HG03060 (cell line): Measurements from ENCODE around the gene UFSP1.
"Not testable (repeated sequence)": the region's sequence is repeated elsewhere in the genome, so short reads cannot be mapped to it uniquely, and the experiment has no call there.

Experiments used
- ATAC-seq: cut with Tn5 transposase; IDR thresholded peaks from one replicate; pipeline ENCODE4 v1.9.1; 2021; ENCODE audit warnings: low read depth, moderate number of reproducible peaks; ENCODE audit not compliant: unreplicated experiment

Gene UFSP1

DNA sequence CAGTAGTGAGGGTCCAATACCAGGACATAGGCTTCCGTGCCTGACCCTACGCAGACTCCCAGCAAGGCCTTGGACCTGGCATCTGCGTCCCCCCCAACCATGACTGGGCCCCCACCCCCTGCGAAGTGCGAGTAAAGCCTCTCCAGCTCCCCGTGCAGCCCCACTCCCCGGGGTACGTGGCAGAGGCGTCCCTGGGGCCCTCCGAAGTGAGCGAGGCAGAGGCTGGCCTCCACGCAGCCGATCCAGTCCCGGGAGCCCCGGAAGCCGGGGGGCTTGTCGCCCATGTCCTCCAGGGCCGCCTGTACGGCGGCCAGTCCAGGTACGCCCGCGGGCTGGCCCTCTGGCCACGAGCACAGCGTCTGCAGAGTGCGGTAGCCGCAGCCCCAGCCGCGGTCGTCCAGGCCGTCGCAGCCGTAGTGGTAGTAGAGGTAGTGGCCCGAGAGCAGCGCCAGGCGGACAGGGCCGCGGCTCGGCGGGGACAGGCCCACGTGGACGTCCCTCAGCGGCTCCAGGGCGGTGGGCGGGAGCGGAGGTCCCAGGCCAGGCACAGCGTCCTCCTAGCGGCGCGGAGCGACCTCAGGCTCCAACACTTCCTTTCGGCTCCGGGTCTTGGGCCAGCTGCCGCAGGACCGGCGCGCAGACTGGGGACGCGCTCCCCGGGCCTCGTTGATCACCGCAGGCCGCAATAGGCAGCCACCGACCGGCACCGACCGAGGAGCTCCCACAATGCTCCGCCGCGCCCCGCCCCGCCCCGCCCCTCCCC lies at the start of gene UFSP1:
Gene UFSP1, minus strand, starts transcription at position 728 of the 763 bp plus-strand sequence. Its CDS starts 444 bp downstream, at position 284.
- ATAC-seq, result no peak

- ATAC-seq, result not testable (repeated sequence)
Observed at GRCh38 chr7:100936167-100936566, 46.7 kb upstream of the UFSP1 start.

- not testable (repeated sequence) for ATAC-seq
Observed at GRCh38 chr7:100935381-100935780, 45.9 kb upstream of the UFSP1 start.

DNA sequence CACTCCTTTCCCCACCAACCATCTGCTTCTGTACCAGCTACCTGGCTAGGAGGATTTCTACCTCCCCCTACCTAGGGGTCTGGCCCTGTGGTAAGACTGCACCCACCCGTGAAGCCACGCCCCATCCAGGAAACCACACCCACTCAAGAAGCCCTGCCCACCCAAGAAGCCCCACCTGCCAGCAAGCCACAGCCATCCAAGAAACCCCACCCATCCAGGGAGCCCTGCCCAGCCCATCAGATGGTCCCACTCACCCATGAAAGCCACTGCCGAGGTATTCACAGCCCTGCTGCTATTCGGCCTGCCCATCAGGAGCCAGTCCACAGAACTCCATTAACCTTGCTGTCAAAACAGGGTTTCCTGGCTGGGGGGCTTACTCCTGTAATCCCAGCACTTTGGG lies 44.2 kb upstream of the UFSP1 start:
- ATAC-seq, result no peak

DNA sequence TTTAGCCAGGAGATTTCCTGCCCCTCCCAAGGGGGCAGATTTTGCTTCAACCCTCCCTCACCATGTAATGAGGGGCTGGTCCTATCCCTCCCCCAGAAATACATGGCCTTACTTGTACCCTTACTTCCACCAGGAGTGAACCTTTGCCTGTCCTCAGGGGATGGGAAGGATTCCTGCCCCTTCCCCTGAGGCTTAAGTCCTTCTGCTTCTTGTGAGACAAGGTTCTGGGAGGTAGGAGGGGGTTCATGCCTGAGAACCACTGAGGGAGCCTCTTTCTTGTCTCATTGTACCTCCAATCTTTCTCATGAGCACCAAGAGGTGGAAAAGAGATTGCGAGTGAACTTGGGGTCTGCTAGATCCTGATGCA lies 40.3 kb upstream of the UFSP1 start:
- no peak for ATAC-seq

DNA sequence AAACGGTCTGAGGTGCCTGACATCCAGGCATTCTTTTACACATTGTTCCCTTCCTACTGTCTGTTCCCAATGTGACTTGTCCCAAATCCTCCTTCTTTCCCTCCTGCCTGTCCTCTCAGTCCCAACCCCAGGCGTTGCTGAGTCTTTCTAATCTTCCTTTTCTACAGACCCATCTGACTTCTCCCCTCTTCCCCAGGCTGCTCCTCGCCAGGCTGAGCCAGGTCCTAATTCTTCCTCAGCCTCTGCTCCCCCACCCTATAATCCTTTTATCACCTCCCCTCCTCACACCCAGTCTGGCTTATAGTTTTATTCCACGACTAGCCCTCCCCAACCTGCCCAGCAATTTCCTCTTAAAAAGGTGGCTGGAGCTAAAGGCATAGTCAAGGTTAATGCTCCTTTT lies 34.1 kb upstream of the UFSP1 start:
- not testable (repeated sequence) for ATAC-seq

DNA sequence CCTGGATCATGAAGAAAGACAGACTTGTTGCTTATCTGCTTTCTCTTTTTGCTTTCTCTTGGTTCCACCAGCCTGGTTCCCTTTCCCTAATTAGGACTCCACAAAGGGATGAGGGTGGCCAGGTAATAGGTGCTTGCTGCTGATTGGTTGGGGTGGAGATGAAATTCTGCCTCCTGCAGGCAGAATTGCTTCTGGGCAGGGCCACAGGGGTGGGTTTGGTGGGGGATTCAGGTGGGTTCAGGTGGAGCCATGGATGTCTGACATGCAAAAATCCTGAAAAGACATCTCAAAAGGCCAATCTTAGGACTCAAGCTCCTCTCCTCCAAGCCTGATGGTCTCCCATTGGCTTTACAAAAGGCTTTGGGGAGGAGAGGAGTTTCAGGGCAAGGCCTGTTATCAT lies 31.5 kb upstream of the UFSP1 start:
- ATAC-seq, result no peak

GRCh38 chr7:100919779-100920437 lies 30.4 kb upstream of the UFSP1 start:
- ATAC-seq, result not testable (repeated sequence)

GRCh38 chr7:100919335-100919734 lies 29.8 kb upstream of the UFSP1 start:
- not testable (repeated sequence) for ATAC-seq

DNA sequence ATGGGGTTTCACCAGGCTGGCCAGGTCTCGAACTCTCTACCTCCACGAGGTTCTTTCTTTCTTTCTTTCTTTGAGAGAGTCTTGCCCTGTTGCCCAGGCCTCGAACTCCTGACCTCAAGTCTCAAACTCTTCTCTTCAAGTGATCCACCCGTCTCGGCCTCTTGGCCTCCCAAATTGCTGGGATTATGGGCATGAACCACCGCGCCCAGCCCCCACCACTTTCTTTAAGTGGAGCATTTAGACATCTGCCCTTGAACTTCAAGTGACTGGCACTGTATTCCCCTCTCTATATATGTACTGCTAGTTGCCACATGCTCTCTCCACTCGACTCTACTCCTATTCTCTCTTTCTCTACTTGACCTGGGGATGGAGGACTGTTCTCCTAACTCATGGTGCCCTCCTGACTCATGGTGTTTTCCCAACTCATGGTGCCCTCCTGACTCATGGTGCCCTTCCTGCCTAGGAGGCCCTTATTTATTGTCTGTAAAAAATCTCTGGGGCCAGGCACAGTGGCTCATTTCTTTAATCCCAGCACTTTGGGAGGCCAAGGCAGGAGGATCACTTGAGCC lies 25.4 kb upstream of the UFSP1 start:
- no peak for ATAC-seq

GRCh38 chr7:100914208-100914878 lies 24.8 kb upstream of the UFSP1 start:
- no peak for ATAC-seq

DNA sequence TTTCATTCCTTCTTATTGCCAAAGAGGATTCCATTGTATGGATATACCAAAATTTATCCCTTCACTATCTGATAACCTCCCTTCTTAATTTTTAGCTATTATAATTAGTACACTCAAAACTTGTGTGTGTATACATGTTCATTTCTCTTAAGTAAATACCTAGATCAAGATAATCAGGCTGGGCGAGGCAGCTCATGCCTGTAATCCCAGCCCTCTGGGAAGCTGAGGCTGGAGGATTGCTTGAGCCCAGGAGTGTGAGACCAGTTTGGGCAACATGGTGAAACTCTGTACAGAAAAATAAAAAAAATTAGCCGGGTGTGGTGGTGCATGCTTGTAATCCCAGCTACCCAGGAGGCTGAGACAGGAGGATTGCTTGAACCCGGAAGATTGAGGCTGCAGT lies 22.0 kb upstream of the UFSP1 start:
- no peak for ATAC-seq

GRCh38 chr7:100910443-100910842 lies 20.9 kb upstream of the UFSP1 start:
- not testable (repeated sequence) for ATAC-seq

DNA sequence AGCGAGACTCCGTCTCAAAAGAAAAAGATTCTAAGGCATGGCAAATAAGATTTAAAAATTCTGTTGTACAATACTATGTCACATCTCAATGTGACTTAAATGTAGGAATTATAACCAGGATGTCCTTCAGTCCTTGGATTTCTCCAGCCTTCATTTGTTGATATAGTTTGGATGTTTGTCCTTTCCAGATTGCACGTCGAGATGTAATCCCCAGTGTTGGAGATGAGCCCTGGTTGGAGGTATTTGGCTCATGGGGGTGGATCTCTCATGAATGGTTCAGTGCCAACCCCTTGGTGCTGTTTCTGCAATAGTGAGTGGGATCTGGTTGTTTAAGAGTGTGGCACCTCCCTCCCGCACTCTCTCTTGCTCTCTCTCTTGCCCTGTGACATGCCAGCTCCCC lies 19.0 kb upstream of the UFSP1 start:
- ATAC-seq, result no peak

DNA sequence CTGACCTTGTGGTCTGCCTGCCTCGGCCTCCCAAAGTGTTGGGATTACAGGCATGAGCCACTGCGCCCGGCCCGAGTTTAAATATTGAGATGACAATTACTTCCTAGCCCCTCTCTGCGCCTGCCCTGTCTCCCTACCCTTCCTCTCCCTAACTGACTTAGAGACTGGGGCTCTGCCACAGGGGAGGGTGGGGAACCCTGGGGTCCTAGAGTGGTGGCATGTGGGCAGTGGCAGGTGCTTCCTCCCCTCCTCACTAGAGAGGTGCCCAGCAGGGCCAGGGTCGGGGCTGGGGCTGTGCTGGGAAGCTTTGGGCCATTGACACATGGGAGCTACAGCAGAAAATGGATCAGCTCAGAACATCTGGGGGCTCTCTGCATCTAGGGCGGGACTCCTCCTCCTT lies 13.1 kb upstream of the UFSP1 start:
- ATAC-seq, result no peak

DNA sequence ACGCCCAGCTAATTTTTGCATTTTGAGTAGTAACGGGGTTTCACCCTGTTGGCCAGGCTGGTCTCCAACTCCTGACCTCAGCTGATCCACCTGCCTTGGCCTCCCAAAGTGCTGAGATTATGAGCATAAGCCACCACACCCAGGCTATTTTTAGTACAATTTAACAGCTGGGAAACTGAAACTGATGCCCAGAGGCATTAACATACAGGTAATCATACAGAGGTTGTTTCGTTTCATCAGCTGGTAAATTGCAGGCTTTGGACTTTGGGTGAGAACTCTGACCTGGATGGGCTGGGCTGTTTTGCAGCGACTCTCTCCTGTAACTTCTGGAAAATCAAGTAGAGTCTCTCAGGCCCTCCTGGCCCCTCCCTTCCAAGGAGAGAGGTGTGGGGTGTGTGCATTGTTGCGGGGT lies 12.4 kb upstream of the UFSP1 start:
- ATAC-seq, result no peak

DNA sequence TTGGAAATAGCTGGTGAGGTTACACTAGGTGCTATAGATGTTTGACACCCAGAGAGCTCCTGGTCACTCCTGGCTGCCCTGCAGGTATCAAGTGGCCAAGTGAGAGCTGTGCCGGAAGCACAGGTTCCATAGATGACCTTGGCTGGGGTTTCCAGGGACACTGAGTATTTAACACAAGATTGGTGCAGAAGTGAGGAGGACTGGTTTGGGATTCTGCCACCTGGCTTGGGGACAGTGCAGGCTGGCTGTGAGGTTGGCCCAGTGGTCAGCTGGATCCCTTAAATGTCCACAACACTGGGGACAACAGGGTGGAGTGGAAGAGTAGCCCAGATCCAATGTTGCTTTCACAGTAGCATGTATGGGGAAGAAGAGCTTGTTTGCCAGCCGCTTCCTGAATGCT lies 11.5 kb upstream of the UFSP1 start:
- ATAC-seq, result no peak

DNA sequence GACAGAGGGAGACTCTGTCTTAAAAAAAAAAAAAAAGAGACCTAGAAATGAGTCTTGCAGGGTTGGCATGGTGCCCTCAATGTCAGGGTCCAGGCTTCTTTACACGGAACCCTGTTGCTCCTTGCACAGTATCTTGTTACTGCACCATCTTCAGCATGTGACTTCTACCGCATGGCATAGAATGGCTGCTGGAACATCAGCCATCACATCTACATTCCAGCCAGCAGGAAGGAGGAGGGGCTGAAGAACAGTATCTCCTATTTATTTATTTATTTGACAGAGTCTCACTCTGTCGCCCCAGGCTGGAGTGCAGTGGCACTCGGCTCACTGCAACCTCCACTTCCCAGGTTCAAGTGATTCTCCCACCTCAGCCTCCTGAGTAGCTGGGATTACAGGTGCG lies 9.9 kb upstream of the UFSP1 start:
- ATAC-seq, result no peak

DNA sequence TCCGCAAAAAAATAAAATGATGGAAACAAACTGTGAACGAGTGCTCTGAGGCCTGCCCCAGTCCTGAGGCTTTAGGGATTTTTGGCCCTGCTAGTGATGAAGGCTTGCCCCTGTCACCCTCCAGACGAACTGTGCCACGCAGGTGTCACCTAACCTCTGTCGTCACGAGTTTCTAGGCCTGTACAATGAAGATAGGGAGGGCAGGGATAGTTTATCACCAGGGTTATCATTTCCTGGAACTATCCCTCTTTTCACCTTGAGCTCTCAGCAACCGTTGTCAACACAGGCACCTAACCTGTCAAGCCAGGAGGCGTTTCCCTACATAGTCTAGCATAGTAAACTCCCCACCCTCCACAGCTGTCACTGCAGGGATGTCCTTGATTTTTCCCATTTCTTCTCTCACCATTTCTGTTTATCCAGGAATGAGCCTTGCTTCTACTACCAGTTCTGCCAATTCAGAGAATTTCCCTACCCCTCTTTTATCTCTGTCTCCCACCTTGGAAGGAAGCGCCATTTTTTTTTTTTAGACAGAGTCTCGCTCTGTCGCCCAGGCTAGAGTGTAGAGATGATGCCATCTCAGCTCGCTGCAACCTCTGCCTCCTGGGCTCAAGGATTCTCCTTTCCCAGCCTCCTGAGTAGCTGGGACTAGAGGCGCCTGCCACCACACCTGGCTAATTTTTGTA lies 8.4 kb upstream of the UFSP1 start:
- ATAC-seq, result no peak

GRCh38 chr7:100896732-100897608 lies 7.5 kb upstream of the UFSP1 start:
- no peak for ATAC-seq
